Omental fat pad (tissue), 4 donors: ENCODE results near the gene NUBP1. TPM values are rescaled to one million over a fixed set of nuclear protein-coding genes. Genes with fewer than 3 reads are reported as not detected.

Experiments used
- ATAC-seq: fragments of 150-250 bp; one replicate; pipeline ENCODE4 v1.9.1; 2016; ENCODE audit warnings: mild to moderate bottlenecking, moderate library complexity; ENCODE audit not compliant: low FRiP score
- DNase-seq: peaks from one replicate; pipeline ENCODE4 v3.0.0-alpha.2; 2019; ENCODE audit warnings: low spot score
- CTCF ChIP-seq, 3 donors: fragments of 450-650 bp; IDR thresholded peaks; one replicate each; pipeline ENCODE4 v1.5.1; 2016 to 2017; ENCODE audit warnings: antibody characterized with exemption in 3 of 3, mild to moderate bottlenecking in 3 of 3, moderate library complexity in 2 of 3
- total RNA-seq, 4 donors: library from RNA; depleted of rRNA; stranded (reverse); fragments of >200 nt; gene quantifications; one replicate each; pipeline ENCODE4 v1.1.0, GENCODE V29; 2016

NUBP1 gene
- 10 to 100 TPM; 22.0 to 31.7 (median 22.4) TPM for total RNA-seq

GRCh38 chr16:10743610-10744369, at the start of gene NUBP1:
NUBP1 (plus strand) TSS chr16:10743842; CDS start chr16:10743864, 22 bp downstream.
- peak; percentile 97 for ATAC-seq
- peak; percentile 99 for DNase-seq

GRCh38 chr16:10693889-10694288, 49.8 kb upstream of the NUBP1 start:
- TF ChIP-seq CTCF (IDR thresholded peaks at IDR 0.05), result no peak
- DNase-seq (no peak), ATAC-seq (no peak)

More at GRCh38 chr16:10743610-10744369, at the start of gene NUBP1:
- TF ChIP-seq CTCF (IDR thresholded peaks at IDR 0.05), result no peak

- no peak for DNase-seq
- TF ChIP-seq CTCF (IDR thresholded peaks at IDR 0.05), result no peak
- ATAC-seq, result no peak
Observed at GRCh38 chr16:10694306-10694705, 49.3 kb upstream of the NUBP1 start.

- no peak for DNase-seq
Observed at GRCh38 chr16:10694830-10695229, 48.8 kb upstream of the NUBP1 start, which contains the start of gene TEKT5. TEKT5 (minus strand) TSS chr16:10694930; CDS start chr16:10694873, 57 bp downstream.

GRCh38 chr16:10699756-10700155, 43.9 kb upstream of the NUBP1 start:
- no peak for TF ChIP-seq CTCF (IDR thresholded peaks at IDR 0.05)
- DNase-seq (no peak), ATAC-seq (no peak)

More at GRCh38 chr16:10694830-10695229, 48.8 kb upstream of the NUBP1 start, which contains the start of gene TEKT5:
- TF ChIP-seq CTCF (IDR thresholded peaks at IDR 0.05), result no peak
- ATAC-seq, result no peak

- ATAC-seq (no peak), DNase-seq (no peak)
- no peak for TF ChIP-seq CTCF (IDR thresholded peaks at IDR 0.05)
Observed at GRCh38 chr16:10708969-10709368, 34.7 kb upstream of the NUBP1 start.
